ENCODE data around the gene SP100.
"Not testable (repeated sequence)": the region's sequence is repeated elsewhere in the genome, so short reads cannot be mapped to it uniquely, and the experiment has no call there.

SP100 gene

DNA sequence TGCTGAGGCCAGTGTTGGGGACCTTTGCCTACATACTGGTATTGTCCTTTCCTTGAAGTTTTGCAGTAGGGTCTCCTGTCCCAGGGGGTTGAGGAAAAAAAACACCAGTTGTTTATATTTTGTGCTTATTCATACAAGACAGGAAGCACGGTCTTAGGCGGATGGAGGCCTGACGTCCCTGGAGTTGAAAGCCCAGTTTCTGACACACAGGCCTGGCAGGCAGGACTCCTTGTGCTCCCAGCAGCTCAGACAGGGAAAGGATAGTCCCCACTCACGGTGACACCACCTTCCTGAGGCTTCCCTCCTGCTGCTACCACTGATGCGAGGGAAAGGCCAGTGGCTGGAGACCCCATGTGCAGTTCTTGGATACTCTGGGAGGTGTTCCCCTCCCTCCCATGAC is 15.5 kb upstream of the SP100 start:
- no peak for DNase-seq (ENCODE audit: low spot score)
- TF ChIP-seq, protein P1, sequence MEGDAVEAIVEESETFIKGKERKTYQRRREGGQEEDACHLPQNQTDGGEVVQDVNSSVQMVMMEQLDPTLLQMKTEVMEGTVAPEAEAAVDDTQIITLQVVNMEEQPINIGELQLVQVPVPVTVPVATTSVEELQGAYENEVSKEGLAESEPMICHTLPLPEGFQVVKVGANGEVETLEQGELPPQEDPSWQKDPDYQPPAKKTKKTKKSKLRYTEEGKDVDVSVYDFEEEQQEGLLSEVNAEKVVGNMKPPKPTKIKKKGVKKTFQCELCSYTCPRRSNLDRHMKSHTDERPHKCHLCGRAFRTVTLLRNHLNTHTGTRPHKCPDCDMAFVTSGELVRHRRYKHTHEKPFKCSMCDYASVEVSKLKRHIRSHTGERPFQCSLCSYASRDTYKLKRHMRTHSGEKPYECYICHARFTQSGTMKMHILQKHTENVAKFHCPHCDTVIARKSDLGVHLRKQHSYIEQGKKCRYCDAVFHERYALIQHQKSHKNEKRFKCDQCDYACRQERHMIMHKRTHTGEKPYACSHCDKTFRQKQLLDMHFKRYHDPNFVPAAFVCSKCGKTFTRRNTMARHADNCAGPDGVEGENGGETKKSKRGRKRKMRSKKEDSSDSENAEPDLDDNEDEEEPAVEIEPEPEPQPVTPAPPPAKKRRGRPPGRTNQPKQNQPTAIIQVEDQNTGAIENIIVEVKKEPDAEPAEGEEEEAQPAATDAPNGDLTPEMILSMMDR (IDR thresholded peaks at IDR 0.05; ENCODE audit: extremely low read depth, missing control alignments): no peak

DNA sequence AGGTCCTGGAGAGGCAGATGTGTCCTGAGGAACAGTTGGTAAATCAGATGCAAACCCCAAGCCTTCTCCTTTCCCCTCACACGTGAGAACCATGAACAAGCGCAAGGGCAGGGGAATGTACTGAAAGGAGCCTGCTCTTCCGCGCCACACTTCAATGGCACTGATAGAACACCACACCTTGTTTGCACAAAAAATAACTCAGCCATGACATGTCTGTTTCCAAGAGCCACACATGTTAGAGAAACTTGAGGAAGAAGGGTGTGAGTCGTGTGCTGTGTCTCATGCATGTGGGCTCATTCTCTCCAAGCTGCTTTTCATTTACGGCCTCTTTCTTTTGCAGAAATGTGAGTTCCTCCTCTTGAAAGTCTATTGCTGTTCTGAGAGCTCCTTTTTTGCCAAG is 15.0 kb upstream of the SP100 start:
- DNase-seq (ENCODE audit: low spot score): not testable (repeated sequence)

DNA sequence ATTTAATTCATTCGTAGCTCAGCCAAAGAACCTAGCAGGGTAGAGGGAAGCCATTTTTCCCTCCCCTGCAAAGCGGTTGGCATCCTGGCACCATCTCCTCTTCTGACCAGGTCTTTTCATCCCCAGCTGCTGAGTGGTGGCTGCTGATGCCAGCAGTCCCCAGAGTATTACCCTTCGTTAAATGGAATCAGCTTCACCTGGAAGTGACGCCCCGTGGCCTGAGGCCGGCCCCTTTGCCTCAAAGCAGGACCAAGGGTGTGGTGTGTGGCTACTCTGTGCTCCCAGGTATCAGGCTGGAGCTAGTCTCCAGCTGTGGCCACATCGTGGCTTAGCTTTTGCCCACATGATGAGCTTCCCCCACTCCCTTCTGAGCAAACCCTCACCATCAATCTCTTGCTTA is 12.3 kb upstream of the SP100 start:
- DNase-seq (ENCODE audit: low spot score): no peak
- TF ChIP-seq, protein P1 (IDR thresholded peaks at IDR 0.05; ENCODE audit: extremely low read depth, missing control alignments): no peak

DNA sequence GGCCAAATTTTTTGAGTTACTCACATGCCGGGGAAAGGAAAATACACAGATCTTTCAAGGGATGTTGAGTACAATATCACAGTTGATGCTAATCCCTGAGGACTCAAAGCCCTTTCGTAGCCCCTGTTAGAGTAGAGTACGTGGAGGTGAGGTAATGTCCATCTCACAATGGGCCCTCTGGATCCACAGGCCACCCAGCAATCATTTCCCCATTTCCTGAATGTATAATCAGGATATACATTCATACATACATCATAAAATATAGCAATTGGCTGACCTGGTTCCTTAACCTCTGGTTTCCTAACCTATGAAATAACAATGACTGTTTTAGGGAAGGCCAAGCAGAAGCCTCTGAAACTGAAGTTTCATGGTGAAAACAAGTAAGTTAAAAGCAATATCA is 10.2 kb upstream of the SP100 start:
- TF ChIP-seq, protein P1 (IDR thresholded peaks at IDR 0.05; ENCODE audit: extremely low read depth, missing control alignments): no peak
- DNase-seq (ENCODE audit: low spot score): no peak

DNA sequence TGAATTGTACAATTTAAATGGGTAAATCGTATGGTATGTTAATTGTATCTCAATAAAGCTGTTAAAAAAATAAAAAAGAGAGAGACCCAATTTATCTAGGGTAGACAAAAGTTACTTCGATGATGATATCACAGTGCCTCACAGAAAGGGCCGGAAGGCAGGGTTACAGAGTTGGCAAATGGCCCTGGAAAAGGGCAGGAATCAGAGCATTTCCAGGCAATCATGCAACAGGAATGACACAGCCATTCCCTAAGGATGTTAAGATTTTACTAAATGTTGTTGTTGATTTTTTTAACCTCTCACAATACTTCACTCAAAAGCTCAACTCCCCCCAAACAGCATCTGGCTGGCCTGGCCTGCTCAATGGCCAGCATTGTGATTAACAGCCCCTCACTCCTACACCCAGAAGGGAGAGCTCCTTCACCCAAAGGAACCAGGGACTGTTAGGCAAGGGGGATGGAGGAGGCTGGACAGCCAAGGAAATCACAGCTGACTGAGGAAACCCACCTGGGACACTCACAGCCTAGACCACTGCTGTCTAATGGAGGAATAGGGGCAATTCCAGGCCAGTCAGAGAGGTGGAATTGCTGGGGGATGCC is 7.7 kb upstream of the SP100 start:
- no peak for DNase-seq (ENCODE audit: low spot score)
- TF ChIP-seq, protein P1 (IDR thresholded peaks at IDR 0.05; ENCODE audit: extremely low read depth, missing control alignments): no peak

DNA sequence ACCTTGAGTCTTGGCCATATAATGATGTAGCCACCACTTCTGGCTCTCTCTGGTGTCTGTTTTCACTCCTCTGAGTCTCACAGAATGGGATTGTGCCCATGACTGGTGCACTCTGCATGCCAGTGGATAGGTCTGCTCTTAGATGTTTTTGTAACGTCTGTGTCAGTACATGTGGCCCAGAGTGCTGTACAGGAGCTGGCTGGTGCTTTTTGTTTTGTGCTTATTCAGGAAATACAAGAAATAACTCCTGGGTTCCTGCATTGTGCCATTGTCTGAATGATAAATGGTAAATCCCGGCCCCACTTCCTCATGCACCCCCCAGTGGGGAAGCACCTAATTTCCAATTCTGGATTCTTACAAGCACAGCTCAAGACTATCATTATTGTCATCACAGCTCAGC is 6.7 kb upstream of the SP100 start:
- DNase-seq (ENCODE audit: low spot score): not testable (repeated sequence)

DNA sequence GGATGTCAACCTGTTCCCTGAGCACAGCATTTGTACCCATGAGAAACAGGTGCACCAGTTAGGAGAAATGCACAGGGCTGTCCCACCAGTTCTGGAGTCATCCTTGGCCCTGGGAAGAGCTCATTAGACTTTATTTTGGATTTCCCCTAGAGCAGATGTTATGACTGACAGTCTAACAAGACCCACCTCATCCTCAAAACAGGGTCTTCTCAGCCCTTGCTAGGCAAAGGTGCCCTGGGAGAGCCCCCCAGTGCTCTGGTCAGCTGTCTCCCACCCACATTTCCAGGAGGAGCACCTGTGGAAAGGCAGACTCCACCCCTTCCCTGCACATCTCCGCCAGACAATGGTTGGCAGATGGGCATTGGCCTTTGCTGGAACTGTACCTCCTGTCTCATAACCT is 5.7 kb upstream of the SP100 start:
- TF ChIP-seq, protein P1 (IDR thresholded peaks at IDR 0.05; ENCODE audit: extremely low read depth, missing control alignments): no peak
- no peak for DNase-seq (ENCODE audit: low spot score)

DNA sequence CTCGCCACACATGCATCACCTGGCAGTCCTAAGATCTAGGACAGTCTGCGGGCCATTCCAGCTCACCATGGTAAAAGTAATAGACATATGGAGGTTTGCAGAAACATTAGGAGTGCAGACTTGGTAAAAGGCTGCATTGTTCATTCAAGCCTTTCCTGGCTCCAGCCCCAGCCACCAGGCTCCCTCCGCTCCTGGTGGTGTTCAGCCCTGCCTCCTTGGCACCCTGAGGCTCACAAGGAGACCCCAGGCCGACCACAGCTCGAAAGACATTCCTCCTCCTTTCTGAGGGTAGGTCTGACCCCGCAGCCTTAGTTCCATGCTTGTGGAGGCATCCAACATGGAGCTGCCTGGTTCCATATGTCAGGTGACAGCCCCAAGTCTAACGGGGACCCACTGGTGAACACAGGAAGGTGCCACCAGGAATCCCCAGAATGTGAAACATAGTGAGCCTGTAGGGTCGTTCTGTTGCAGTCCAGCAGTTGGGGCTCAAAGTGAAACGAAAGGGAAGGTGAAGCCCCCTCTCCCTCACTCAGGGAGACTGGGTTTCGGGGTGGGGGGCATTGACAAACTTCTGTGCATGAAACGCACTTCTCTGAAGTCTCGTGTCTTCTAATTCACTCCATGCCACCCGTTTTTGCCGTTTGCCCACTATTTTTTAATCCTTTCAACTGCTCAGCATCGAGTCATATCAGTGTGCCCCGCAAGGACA is 5.0 kb upstream of the SP100 start:
- TF ChIP-seq, protein P1 (IDR thresholded peaks at IDR 0.05; ENCODE audit: extremely low read depth, missing control alignments): no peak
- peak; percentile 40 for DNase-seq (ENCODE audit: low spot score)
